NCI-H146 treated with DMSO at 0.1 percent for 48 hours (cell line): ENCODE measurements around the gene FRRS1.

Experiments
- DNase-seq: peaks from one replicate; lab custom pipeline; 2025; ENCODE audit not compliant: unreplicated experiment; lab: John Stamatoyannopoulos, UW

FRRS1 gene

DNA sequence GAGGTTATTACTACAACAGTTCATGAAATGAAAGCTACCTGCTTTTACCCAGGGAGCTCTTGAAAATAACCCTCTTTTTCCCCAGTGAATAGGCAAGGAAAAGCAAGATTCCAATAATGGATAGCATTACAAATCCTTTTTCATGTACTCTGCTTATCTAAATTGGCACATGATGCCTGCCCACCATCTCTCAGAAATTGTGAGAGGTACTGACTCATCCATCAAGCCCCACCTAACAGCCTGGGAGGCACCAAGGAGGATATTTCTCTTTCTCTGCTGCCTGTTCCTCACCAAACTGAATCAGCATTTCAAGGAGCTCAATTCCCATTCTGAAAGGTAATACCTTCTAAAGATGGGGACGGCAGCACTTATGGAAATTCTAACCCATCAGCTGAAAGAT lies 86.2 kb downstream of the FRRS1 start:
- no peak for DNase-seq

DNA sequence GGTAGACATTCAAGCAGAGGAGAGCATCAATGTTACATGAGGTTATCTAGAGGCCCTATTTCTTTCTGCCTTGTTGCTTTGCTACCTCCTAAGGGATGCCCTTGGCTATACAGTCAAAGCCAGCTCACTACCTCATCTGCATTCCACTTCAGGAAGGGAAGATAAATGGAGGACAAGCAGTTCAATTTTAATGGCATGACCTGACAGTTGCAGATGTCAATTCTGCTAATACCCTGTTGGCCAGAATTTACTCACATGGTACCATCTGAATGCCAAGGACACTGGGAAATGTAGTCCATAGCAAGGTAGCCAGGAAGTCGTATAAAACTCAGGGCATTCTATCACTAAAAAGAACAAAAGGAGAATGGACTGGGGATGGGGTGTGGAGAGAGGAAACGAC lies 89.0 kb downstream of the FRRS1 start:
- DNase-seq, result no peak

DNA sequence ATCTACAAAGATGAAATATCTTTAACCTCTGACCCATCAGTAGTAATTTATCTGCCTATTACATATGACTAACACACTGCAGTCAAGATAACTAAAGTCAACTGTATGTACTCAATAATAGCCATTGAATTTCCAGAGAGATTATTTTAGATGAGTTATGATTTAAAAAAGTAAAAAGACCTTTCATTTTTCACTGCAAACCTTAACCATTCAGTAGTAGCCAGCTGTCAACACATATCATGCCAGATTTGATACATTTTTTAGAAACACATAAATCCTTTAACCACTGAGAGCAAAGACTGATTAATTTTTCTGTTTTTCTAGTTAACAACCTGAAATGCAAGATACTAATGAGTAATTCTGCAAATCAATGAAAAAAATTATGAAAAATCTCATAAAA lies 89.6 kb downstream of the FRRS1 start:
- DNase-seq, result no peak

DNA sequence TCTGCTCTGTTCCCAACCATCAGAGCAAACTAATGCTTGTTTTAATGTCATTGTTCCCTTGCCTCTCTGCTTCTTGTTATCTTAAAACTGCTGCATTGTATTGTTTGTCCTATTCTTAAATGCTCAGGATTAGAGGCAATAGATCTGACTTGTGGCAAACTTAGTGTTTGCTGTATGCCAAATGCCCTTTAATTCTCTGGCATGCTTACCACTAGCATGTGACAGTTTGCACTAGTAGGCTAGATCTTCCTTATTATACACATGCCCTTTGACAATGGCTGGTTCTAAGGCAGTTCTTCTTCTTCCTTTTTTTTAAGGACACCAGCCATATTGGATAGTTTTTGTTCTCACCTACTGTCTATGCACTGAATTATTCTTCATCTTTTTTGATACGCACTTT lies 90.4 kb downstream of the FRRS1 start:
- no peak for DNase-seq

DNA sequence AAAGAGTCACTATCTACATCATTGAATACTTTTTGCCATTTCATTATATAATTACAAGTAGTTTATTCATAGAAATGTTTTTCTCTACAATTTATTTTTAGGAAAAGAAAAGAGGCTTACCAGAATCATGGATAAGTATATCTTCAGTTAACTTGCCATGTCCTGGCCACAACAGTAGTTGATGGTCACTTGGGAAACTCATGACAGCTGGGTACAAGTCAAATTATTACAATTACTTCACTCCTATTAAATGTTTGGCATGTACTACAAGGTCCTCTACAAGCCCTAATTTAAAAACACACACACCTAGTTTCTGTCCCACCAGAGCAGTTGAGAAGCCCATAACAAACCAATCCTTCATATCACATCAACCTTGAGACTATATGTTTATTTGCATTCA lies 91.1 kb downstream of the FRRS1 start:
- no peak for DNase-seq

DNA sequence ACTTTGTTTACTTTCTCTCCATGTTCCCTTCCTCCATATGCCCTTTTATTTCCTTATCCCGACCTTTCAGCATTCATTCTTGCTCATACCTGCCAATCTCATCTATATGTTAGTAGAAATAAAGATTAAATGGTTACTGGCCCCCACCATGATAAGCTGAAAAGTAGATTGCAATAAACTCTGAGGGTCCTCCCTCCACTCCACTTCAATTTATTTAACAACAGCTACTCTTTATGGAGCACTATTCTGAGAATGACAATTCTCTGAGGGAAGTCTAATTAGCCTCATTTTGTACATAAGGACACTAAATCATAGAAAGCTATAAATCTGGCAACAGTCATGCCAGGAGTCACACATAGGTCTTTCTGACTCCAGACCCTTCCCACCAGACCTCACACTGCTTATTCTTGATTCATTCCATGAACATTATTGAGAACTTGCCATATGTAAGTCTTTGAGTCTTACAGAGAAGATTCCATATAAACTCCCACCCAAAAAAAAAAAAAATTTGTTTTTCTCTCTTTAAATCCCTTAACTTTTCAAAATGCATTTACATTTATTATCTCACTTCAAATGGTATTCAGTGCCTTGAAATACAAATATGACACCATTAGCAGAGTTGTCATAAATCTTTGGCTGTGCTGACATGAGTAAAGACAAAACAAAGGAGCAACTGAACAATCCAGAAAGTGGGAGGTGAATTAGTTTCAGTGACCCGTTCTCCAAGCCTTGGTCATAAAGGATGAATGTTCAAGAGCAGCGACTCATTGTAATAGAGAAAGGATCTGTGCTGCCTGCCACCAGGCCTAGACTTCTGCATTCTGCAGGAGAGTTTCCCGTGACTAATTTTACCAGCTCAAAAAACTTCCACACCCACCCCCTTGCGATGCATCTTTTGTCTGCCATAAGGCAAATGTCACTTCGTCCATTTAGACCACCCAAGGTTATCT lies 92.0 kb downstream of the FRRS1 start:
- no peak for DNase-seq

DNA sequence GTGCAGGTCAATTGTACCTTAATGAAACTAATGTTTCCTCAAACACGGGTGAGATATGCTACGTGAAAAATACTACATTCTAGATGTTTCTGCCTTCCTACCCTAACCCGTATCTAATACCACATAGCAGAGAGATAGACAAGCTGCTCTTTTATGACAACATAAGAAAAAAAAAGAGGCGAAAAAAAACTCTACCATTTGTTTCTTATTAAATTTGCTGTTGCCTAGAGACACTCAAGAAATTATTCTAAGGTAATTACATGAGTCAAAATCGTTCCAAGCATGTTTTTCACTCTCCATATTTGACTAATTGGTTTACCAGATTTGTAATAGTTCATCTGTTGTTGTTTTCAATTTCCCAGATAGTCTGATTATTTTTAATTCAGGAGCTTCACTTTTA lies 93.1 kb downstream of the FRRS1 start:
- no peak for DNase-seq

DNA sequence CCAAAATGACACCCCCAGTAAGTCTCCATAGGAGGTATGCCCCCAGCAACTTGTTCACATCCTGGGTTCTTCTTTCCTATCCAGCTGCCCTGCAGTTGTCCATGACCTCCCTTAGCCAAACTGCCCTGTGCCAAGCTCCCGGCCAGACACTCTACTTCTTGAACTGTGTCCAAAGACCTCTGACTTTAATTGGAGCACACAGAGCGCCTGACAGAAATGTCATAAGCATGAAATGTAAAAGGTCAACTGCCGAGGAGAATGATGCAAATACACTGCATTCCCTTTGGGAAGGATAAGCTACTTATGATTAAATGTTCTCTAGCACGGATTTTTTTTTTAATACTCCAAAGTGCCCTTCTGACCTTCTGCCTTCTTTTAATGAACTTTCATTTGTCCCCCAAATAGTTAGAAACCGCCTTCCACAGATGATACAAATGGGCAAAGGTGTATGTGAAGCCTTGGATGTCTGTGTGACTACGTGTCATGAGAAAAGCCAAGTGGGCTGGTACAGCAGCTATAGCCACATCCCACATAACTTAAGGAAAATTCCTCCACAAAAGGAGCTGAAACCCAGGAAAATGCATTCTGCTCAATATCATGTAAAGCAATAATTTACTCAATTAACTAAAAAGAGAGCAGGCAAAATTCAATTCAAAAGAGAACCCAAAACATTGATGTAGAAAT lies 93.8 kb downstream of the FRRS1 start:
- no peak for DNase-seq

DNA sequence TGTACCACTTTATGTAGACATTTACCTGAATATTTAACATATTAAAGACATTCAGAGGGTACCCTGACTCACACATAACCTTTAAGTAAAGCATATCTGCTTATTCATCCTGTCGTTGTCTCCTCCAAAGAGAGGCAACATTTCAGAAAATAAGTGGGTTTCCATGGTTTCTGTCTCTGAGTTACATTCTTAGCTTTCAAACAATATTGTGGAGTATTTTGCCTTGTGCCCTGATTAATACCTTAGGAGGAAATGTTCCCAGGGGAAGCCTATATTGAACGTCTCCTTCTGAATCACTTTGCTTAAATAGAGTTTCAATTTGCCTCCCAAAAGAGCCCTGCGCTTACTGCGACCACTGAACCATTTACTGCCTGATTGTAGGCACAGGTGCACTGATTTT lies 94.4 kb downstream of the FRRS1 start:
- DNase-seq, result no peak

DNA sequence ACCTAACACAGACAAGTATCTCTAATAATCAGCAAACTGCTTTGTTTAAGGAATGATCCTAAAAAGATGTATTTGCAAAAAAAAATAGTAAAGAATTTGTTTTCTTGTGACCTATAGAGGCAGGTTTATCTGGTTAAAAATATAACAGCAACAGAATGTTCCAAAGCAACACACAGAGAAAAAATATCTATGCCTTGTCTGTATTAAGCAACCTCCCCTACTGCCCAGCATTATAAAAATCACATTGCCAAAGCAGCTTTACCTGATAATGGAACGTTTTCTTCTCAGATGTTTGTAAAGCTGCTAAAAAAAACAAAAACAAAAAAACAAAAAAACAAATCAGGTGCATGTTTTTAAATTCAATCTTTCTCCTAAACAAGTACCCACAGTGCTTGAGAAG lies 95.9 kb downstream of the FRRS1 start:
- no peak for DNase-seq

DNA sequence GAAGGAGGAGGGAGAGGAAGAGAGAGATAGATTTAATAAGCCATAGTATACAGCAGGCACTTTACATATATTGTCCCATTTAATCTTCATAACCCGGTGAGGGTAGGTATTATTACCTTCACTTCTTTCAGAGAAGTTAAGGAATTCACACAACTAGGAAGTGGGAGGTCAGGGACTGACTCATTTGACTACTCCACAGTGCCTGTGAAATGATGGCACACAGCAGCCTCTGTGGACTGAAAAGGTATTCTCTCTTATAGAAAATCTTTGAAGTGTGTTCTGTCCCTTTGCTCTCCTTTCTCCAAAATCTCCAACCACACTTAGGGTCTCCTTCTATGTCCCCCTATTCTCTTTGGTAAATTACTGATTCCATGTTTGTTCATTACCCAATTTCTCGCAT lies 96.6 kb downstream of the FRRS1 start:
- no peak for DNase-seq

DNA sequence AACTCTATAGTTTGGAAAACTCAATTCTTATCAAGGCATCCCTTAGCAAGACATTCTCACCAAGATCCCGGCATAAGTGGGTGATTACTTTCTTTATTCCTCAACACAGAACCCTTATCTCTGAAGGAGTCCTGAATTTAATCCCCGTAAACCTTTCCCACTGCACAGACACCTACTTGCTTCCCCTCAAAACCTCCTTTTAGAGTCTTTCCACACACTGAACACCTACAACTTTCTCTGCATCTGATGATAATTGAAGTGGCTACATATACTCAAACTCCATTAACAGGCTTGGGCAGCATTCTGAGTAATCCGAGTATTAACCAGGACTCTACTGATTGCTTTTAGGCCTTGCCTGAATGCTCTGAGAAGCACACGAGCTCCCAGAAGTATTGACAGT lies 97.1 kb downstream of the FRRS1 start:
- no peak for DNase-seq

DNA sequence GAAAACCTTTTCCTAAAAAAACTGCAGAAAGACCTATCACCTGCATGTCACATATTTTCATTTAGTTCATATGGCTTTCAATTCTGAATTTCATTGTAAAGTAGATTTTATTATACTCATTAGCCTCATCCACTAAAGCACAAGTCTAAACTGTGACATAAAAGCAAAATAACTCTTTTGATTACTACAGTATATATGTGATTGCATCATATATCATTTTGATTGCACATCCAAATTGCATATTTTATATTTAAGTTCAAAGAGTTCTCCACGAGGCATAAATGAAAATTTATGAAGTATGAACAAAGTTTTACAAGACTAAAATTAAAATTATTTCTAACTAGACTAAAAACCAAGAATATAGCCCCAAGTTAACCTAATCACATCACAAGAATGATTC lies 101.2 kb downstream of the FRRS1 start:
- DNase-seq, result no peak

DNA sequence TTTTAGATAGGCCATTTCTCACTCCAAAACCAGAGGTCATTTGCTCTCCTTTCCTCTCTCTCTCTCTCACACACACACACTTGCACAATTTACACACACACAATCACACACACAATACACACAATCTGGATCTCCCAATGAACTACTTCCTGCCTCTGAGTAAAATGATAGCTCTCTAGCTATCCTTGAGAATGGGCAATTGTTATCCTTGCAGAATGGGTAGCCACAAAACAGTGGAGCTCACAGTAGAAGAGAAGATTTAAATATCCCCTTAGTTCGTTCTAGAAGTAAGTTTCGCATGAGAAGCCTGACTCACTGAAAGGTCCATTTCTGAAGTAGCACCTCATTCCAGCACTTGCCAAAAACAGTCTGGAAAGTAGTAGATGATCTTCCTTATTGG lies 102.9 kb downstream of the FRRS1 start:
- no peak for DNase-seq

DNA sequence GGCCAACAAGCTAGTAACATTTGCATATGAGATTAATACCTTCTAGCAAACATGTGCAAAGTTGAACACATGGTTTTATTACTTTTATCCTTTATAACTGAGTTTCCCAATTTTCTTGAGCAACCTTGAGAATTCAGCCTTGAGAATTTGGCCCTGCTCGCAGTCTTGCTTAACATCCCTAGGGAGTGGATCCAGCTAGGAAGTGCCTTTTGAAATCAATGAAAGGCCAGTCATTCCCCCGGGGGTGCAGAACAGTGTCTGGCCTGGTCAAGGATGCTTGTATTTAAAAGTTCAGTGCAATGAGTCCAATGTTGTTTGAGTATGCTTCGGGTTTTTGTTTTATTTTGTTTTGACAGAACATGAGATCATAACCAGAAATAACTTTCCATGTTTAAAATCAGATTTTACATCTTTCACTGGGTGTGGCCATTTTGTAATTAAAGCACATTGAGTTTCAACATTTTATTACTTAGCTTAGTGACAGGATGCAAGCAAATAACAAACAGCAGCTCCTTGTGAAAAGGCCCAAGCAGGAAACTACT lies 103.8 kb downstream of the FRRS1 start:
- DNase-seq, result no peak

DNA sequence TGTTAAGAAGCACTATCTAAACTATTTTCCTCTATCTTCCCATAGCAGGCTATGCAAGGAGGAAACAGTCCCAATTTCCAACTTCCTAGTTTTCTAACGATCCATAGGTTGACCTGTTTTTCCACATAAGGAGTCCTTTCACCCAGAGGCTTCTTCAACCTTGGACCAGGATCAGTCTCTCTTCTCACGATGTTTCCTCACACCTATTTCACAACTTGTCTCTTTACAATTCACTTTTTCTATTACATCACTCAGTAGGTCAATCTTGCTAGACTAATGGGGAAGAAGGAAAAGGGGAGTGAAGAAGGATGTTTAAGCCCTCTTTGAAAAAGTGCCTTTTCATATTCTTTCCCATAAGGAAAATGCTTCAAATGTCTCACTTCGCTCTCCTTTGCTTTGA lies 104.7 kb downstream of the FRRS1 start:
- DNase-seq, result no peak

DNA sequence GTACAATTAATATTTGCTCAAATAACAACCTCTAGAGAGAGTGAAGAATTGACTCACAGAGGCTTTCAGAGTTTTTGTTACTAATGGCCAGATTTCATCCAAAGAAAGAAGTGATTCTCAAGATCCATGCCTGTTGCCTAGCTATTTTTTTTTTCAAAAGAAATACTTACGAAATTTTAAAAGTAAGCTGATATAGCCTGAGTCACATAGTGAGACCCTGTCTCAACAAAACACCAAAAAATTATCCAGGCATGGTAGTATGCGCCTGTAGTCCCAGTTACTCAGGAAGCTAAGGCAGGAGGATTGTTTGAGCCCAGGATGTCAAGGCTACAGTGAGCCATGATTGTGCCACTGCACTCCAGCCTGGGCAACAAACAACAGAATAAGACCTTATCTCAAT lies 105.9 kb downstream of the FRRS1 start:
- DNase-seq, result no peak

DNA sequence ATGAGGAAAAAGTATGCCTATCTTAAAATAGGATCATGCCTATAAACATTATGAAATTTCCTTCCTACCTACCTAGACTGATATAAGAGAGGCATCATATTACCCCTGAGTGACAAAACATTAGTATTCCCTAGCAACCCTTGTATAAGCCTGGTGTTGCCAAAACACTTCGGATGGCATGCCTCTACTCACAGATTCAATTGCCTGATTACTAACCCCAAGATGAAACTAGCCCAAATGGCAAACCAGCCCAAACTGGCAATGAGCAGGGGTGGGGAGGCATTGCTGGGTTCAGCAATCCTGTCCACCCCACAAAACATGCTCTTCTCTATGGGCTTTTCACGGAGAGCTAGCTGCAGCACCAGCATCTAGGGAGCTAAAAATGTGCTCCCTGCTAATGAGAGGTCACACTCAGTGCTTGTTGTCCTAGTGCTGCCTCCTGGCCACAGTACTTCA lies 106.7 kb downstream of the FRRS1 start:
- no peak for DNase-seq
